PC-9 (cell line): ENCODE data around the gene HECTD1. TPM values are rescaled to one million over a fixed set of nuclear protein-coding genes. Genes with fewer than 3 reads are reported as not detected.

Source experiments
- Bru-seq: library from RNA; stranded (reverse); fragments of 400-500 nt; gene quantifications from one replicate; lab custom pipeline; 2021; lab: Mats Ljungman, UMichigan
- BruChase-seq, 2 experiments: library from RNA; stranded (reverse); fragments of 400-500 nt; gene quantifications; one replicate each; lab custom pipeline; 2021; lab: Mats Ljungman, UMichigan
- BruUV-seq: library from RNA; stranded (reverse); fragments of 400-500 nt; replicated peaks from 2 replicates; lab custom pipeline; 2021; lab: Mats Ljungman, UMichigan
- CTCF ChIA-PET: fragments of 300-600 bp; sonication (Branson Sonifier 250); formaldehyde crosslinking; loops from one replicate; lab custom pipeline; 2022; ENCODE audit warnings: antibody characterized with exemption; lab: Charles Lee
- POLR2A ChIA-PET: fragments of 300-600 bp; sonication (Branson Sonifier 250); formaldehyde crosslinking; loops from one replicate; lab custom pipeline; 2022; ENCODE audit warnings: antibody characterized with exemption; ENCODE audit not compliant: unreplicated experiment; lab: Charles Lee
- DNase-seq, 2 experiments: peaks; one replicate each; pipeline versions ENCODE4 v3.0.0 to v3.0.0-alpha.2; 2015 to 2022; ENCODE audit warnings: mixed read lengths in 1 of 2
- H2AFZ ChIP-seq: fragments of 200-600 bp; sonication (generic); 2 replicates; pipeline ENCODE4 v1.8.1; 2017; ENCODE audit warnings: antibody characterized with exemption
- H3F3A ChIP-seq: fragments of 200-600 bp; sonication (generic); 2 replicates; pipeline ENCODE4 v1.8.1; 2017; ENCODE audit warnings: antibody characterized with exemption, mild to moderate bottlenecking, low read depth; ENCODE audit not compliant: insufficient read depth
- H3K27ac ChIP-seq: fragments of 200-600 bp; sonication (generic); 2 replicates; pipeline ENCODE4 v1.6.1; 2016; ENCODE audit warnings: mixed run types
- H3K27me3 ChIP-seq: fragments of 200-600 bp; sonication (generic); 2 replicates; pipeline ENCODE4 v1.6.1; 2016; ENCODE audit warnings: low read depth, mixed run types; ENCODE audit not compliant: insufficient read depth
- H3K36me3 ChIP-seq: fragments of 200-600 bp; sonication (generic); 2 replicates; pipeline ENCODE4 v1.6.1; 2016; ENCODE audit warnings: low read depth, mixed run types
- H3K4me1 ChIP-seq: fragments of 200-600 bp; sonication (generic); replicated peaks from 2 replicates; pipeline ENCODE4 v1.6.1; 2016; ENCODE audit warnings: mixed run types; ENCODE audit not compliant: insufficient read depth
- H3K4me2 ChIP-seq: fragments of 200-600 bp; sonication (generic); 2 replicates; pipeline ENCODE4 v1.6.1; 2017; ENCODE audit warnings: mixed run types
- H3K4me3 ChIP-seq: fragments of 200-600 bp; sonication (generic); 2 replicates; pipeline ENCODE4 v1.6.1; 2016; ENCODE audit warnings: mixed run types
- H3K79me2 ChIP-seq: fragments of 200-600 bp; sonication (generic); 2 replicates; pipeline ENCODE4 v1.6.1; 2017; ENCODE audit warnings: low read depth, mixed run types
- H3K9me2 ChIP-seq: fragments of 200-600 bp; sonication (generic); 2 replicates; pipeline ENCODE4 v1.8.1; 2017; ENCODE audit warnings: mild to moderate bottlenecking; ENCODE audit not compliant: insufficient read depth
- H3K9me3 ChIP-seq: fragments of 200-600 bp; sonication (generic); 2 replicates; pipeline ENCODE4 v1.8.1; 2016; ENCODE audit warnings: low read depth; ENCODE audit not compliant: insufficient read depth
- H4K20me1 ChIP-seq: fragments of 200-600 bp; sonication (generic); 2 replicates; pipeline ENCODE4 v1.8.1; 2017; ENCODE audit not compliant: insufficient read depth
- CTCF ChIP-seq: fragments of 200-600 bp; sonication (generic); conservative IDR thresholded peaks from 2 replicates; pipeline ENCODE4 v1.6.1; 2017; ENCODE audit warnings: mixed run types, antibody characterized with exemption, mild to moderate bottlenecking, moderate library complexity
- EZH2 ChIP-seq: fragments of 200-600 bp; sonication (generic); IDR thresholded peaks from 2 replicates; pipeline ENCODE4 v1.8.0; 2017; ENCODE audit warnings: antibody characterized with exemption, low read depth
- intact Hi-C: fragments of 100-400 bp; cut with micrococcal nuclease; formaldehyde crosslinking; loops from one replicate; pipeline ENCODE4 v1.10.0; 2022; ENCODE audit not compliant: unreplicated experiment
- long read RNA-seq: library from polyadenylated mRNA; stranded (forward); transcript quantifications from one replicate; pipeline ENCODE4 v2.0.0, GENCODE V29; 2022
- total RNA-seq: library from RNA; stranded (reverse); gene quantifications from 2 replicates; pipeline ENCODE4 v1.2.3, GENCODE V29; 2021

Gene HECTD1
- 93.9 and 94.4 TPM in 2 replicates for total RNA-seq
- percentile 86 among the genes with signal in this experiment for Bru-seq, nascent RNA
- BruChase-seq, experiment 1, labeled RNA remaining after a 2-hour chase: percentile 84 among the genes with signal in this experiment
- BruChase-seq, experiment 2, labeled RNA remaining after a 6-hour chase: percentile 91 among the genes with signal in this experiment
- long read RNA-seq, full-length matches to known transcripts: 1 of 16 reads
- long read RNA-seq, partial matches to known transcripts: 9 of 16 reads
- long read RNA-seq, other reads (novel, unspliced or antisense): 6 of 16 reads

- 0 out of 2 replicates have a peak, but pooled peaks cover 4% of the 10 kb centered on the region for H3K36me3 ChIP-seq
- peak within 1 kb of the TSS; percentile 96 for H3K4me2 ChIP-seq
- peak within 1 kb of the TSS; percentile 82 for H3K4me3 ChIP-seq
- H3K27me3 ChIP-seq: no peaks in the 10 kb centered on the region
- intact Hi-C loops: loop anchor here (2.0 kb wide), 2 partner anchors 55 to 149 kb away; no protein-coding TSS in a partner anchor
- H3K27ac ChIP-seq: peak within 1 kb of the TSS; percentile 87
- peaks cover 42% of the 10 kb centered on the region for H3K79me2 ChIP-seq
- H3F3A ChIP-seq: peaks cover 13% of the 10 kb centered on the region; the same call in 1 of the 2 replicates
- CTCF ChIA-PET: interaction anchor here (0.6 to 0.9 kb wide), 3 partner anchors 62 to 1175 kb away, joined by 3 to 5 read pairs (median 4); no protein-coding TSS in a partner anchor
- POLR2A ChIA-PET: interaction anchor here (0.6 to 1.3 kb wide), 5 partner anchors 13 to 142 kb away, joined by 3 to 7 read pairs (median 4); no protein-coding TSS in a partner anchor
- peak; percentile 61 to 86 for DNase-seq
- H3K9me2 ChIP-seq: no peaks in the 10 kb centered on the region
- H2AFZ ChIP-seq: peak within 1 kb of the TSS; percentile 84
- no peaks in the 10 kb centered on the region for H3K9me3 ChIP-seq
- H3K4me1 ChIP-seq: peaks cover 28% of the 10 kb centered on the region
- H4K20me1 ChIP-seq: peaks cover 6% of the 10 kb centered on the region; the same call in 1 of the 2 replicates
- TSS peak; percentile 89 for BruUV-seq
- TF ChIP-seq CTCF (peak; percentile 36; the same call in 1 of the 2 replicates), EZH2 (no peak)
Observed at GRCh38 chr14:31207755-31208545, at the start of gene HECTD1. Gene HECTD1, minus strand, starts transcription at chr14:31207793. Its CDS starts 1,857 bp downstream, at chr14:31205936.

GRCh38 chr14:31257244-31257553, 49.6 kb upstream of the HECTD1 start:
- no TSS peak for BruUV-seq

More at GRCh38 chr14:31257244-31257553, 49.6 kb upstream of the HECTD1 start:
- intact Hi-C loops: no loop called here
- Histone ChIP-seq H3K4me1 (peaks cover 14% of the 10 kb centered on the region), H4K20me1 (no peaks in the 10 kb centered on the region), H3K27ac (no peak overlapping the region), H3K4me3 (no peak overlapping the region), H2AFZ (no peak overlapping the region), H3K9me3 (no peaks in the 10 kb centered on the region), H3K36me3 (no peaks in the 10 kb centered on the region), H3K27me3 (no peaks in the 10 kb centered on the region), H3K4me2 (no peak overlapping the region), H3F3A (peaks cover 12% of the 10 kb centered on the region), H3K79me2 (no peaks in the 10 kb centered on the region), H3K9me2 (no peaks in the 10 kb centered on the region)
- CTCF ChIA-PET: no interaction called here
- no peak for DNase-seq
- no peak for TF ChIP-seq EZH2
- TF ChIP-seq CTCF: no peak
- POLR2A ChIA-PET: no interaction called here
